Coronary artery (tissue), 2 donors: ENCODE data around the gene TMEM243.
"Not testable (repeated sequence)": the region's sequence is repeated elsewhere in the genome, so short reads cannot be mapped to it uniquely, and the experiment has no call there.

Experiments used
- DNase-seq: peaks from one replicate; pipeline ENCODE4 v3.0.0-alpha.2; 2017; ENCODE audit warnings: low spot score
- H3K27ac ChIP-seq, 2 donors: fragments of 200-600 bp; sonication (generic); one replicate each; pipeline ENCODE4 v1.5.1; 2016 to 2019
- H3K4me3 ChIP-seq: fragments of 200-600 bp; sonication (generic); 2 replicates; pipeline ENCODE4 v1.5.1; 2016; ENCODE audit warnings: mild to moderate bottlenecking, moderate library complexity
- TF ChIP-seq, protein P1 (sequence below): fragments of 200-600 bp; sonication (generic); IDR thresholded peaks from one replicate; pipeline ENCODE4 v1.5.1; 2019; ENCODE audit warnings: antibody characterized with exemption

TMEM243 gene, protein sequence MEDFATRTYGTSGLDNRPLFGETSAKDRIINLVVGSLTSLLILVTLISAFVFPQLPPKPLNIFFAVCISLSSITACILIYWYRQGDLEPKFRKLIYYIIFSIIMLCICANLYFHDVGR

DNA sequence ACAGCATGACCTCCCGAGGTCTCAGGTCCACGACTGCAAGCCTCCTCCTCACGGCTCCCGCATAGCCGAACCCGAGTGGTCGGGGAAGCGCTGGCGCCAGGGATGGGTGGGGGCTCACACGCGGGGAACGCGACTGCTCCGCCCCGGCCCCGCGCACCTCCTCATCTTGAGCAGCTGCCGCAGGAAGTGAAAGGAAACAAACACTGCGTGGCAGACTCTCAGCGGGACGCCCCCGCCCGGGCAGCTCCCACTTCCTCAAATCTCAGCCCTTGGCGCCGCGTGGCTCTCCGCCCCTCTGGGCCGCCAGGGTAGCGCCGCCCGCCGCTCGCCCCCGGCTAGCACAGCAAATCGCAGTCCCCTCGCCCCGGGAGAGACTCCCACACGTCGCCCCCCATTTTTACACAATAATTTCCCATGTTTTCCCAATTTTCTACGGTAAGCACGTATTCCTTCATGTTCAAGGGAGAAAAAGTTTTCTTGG, at the start of gene TMEM243:
Gene TMEM243, minus strand, starts transcription at position 188 of the 481 bp plus-strand sequence. CDS start 229 bp downstream, outside the sequence.
- peak within 1 kb of the TSS; percentile 92 for H3K4me3 ChIP-seq
- peak within 1 kb of the TSS; percentile 71 to 92 for H3K27ac ChIP-seq
- DNase-seq = no peak
- TF ChIP-seq, protein P1, sequence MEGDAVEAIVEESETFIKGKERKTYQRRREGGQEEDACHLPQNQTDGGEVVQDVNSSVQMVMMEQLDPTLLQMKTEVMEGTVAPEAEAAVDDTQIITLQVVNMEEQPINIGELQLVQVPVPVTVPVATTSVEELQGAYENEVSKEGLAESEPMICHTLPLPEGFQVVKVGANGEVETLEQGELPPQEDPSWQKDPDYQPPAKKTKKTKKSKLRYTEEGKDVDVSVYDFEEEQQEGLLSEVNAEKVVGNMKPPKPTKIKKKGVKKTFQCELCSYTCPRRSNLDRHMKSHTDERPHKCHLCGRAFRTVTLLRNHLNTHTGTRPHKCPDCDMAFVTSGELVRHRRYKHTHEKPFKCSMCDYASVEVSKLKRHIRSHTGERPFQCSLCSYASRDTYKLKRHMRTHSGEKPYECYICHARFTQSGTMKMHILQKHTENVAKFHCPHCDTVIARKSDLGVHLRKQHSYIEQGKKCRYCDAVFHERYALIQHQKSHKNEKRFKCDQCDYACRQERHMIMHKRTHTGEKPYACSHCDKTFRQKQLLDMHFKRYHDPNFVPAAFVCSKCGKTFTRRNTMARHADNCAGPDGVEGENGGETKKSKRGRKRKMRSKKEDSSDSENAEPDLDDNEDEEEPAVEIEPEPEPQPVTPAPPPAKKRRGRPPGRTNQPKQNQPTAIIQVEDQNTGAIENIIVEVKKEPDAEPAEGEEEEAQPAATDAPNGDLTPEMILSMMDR = no peak

DNA sequence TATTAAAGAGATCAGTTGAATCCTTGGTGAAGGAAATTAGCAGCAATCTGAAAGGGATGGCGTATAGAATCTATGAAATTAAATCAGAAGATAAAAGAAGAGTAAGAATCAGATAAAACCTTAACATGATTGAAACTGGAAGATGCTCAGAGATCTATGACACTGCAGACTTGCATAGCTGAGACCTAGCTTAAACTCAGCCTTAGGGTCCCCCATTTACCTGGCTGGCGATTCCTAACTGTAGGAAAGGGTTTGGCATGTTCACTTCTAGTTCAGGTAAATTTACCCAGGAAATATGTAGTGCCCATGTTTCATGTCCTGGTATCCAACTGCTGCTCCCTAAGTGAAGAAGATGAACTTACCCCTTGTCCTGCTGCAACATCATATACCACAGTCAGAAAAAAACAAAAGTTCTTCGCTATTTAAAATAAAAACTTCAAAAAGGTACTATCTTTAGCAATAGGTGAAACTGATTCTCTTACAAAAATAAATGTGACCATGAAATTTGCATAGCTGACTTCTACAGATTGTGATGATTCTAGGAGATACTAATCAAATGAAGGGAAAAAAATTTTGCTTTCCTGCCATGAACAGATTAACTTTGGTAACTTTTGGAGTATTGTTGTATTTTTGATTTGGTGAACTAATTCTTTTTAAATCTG, 47.8 kb upstream of the TMEM243 start:
- TF ChIP-seq, protein P1 = no peak
- no peak for DNase-seq
- H3K4me3 ChIP-seq = no peak overlapping the region
- H3K27ac ChIP-seq = no peak overlapping the region

DNA sequence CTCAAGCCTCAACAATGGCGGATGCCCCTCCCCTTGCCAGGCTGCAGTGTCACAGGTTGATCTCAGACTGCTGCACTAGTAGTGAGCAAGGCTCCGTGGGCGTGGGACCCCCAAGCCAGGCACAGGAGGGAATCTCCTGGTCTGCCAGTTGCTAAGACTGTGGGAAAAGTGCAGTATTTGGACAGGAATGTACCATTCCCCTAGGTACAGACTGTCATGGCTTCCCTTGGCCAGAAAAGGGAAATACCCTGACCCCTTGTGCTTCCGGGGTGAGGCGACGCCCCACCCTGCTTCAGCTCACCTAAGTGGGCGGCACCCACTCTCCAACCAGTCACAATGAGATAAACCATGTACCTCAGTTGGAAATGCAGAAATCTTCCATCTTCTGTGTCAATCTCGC, 44.0 kb upstream of the TMEM243 start:
- no peak for DNase-seq
- TF ChIP-seq, protein P1 = no peak
- Histone ChIP-seq H3K27ac (no peak overlapping the region), H3K4me3 (no peak overlapping the region)

DNA sequence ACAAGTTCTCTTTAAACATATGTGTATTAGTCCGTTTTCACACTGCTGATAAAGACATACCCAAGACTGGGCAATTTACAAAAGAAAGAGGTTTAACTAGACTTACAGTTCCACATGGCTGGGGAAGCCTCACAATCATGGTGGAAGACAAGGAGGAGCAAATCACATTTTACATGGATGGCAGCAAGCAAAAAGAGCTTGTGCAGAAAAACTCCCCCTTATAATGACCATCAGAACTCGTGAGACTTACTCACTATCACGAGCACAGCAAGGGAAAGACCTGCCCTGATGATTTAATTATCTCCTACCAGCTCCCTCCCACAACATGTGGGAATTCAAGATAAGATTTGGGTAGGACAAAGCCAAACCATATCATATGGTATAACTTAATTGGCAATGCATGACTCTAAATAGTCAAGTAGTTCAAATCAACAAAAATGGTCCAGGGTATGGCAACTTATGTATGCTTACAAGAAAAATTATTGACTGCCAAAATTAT, 34.1 kb upstream of the TMEM243 start:
- Histone ChIP-seq H3K4me3 (no peak overlapping the region), H3K27ac (no peak overlapping the region)
- TF ChIP-seq, protein P1 = no peak
- DNase-seq = no peak

DNA sequence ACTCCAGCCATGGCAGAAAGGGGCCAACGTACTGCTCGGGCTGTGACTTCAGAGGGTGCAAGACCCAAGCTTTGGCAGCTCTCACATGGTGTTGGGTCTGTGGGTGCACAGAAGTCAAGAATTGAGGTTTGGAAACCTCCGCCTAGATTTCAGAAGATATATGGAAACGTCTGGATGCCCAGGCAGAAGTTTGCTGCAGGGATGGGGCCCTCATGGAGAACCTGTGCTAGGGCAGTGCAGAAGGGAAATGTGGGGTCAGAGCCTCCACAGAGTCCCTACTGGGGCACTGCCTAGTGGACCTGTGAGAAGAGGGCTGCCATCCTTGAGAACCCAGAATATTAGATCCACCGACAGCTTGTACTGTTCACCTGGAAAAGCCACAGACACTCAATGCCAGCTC, 26.1 kb upstream of the TMEM243 start:
- not testable (repeated sequence) for H3K4me3 ChIP-seq, H3K27ac ChIP-seq, DNase-seq

DNA sequence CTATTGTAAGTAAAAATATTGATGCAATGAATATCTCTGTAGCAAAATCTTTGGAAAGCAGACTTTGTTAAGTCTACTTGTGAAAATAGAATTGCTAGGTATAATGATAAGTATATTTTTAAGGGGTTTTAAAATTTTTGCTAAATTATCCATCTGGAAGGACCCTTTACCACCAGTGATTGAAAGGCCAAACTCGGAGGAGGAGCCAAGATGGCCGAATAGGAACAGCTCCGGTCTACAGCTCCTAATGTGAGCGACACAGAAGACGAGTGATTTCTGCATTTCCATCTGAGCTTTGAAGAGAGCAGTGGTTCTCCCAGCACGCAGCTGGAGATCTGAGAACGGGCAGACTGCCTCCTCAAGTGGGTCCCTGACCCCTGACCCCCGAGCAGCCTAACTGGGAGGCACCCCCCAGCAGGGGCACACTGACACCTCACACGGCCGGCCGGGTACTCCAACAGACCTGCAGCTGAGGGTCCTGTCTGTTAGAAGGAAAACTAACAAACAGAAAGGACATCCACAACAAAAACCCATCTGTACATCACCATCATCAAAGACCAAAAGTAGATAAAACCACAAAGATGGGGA, 19.0 kb upstream of the TMEM243 start:
- not testable (repeated sequence) for H3K4me3 ChIP-seq, DNase-seq, H3K27ac ChIP-seq

DNA sequence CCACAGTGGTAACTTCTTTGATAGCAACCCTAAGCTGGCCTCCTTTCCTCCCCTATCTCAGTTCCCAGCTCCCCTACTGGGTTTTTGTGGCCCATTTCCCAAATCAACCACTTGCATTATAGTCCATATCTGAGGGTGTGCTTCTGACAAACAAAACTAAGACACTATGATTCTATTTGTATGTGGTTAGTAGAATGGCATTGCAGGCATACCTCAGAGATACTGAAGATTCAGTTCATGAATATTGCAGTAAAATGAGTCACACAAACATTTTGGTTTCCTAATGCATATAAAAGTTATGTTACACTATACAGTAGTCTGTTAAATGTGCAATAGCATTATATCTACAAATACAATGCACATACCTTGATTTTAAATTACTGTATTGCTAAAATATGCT, 15.4 kb upstream of the TMEM243 start:
- TF ChIP-seq, protein P1 = no peak
- Histone ChIP-seq H3K27ac (no peak overlapping the region), H3K4me3 (no peak overlapping the region)
- DNase-seq = no peak

DNA sequence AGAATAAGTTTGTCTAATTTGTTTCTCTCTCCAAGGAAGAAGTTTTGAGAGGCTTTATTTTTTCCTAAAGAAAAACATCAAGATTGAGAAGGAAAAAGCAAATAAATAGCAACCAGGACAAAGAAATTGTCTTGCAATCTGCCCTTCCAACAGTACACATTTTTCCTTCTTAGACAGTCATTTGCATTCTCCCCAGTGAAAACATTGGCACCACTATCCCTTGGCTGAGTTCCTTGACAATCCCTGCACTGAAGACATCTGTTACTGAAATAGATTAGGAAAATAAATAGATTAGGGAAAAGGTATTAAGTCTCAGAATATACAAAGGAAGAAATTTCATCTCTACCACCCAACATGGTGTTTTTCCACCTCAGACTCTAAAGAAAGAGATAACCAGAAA, 12.2 kb upstream of the TMEM243 start:
- TF ChIP-seq, protein P1 = no peak
- no peak overlapping the region for H3K4me3 ChIP-seq
- no peak overlapping the region for H3K27ac ChIP-seq
- no peak for DNase-seq
